ENCODE measurements around the gene BMAL1.

Gene BMAL1

GRCh38 chr11:13260963-13261588, 16.5 kb upstream of the BMAL1 start:
- H3K4me3 ChIP-seq (ENCODE audit: low read depth in 1 of 2, low read length in 2 of 2), result no peak overlapping the region
- no peak overlapping the region for H3K9ac ChIP-seq (ENCODE audit: low read depth, low read length)
- no peaks in the 10 kb centered on the region; the same call in 1 of the 2 replicates for H4K20me1 ChIP-seq (ENCODE audit: insufficient read depth, low read length)
- peaks cover 15% of the 10 kb centered on the region for H3K4me1 ChIP-seq (ENCODE audit: insufficient read depth, low read length)
- no peak overlapping the region for H3K27ac ChIP-seq (ENCODE audit: low read length)
- ATAC-seq (ENCODE audit: insufficient read depth, low read depth), result no peak
- no peaks in the 10 kb centered on the region for H3K9me3 ChIP-seq (ENCODE audit: insufficient read depth, low read length, severe bottlenecking)
- no peak overlapping the region for H2AFZ ChIP-seq (ENCODE audit: low read depth, low read length)
- no peaks in the 10 kb centered on the region for H3K36me3 ChIP-seq (ENCODE audit: insufficient read depth, low read length)
- TF ChIP-seq EZH2 (IDR thresholded peaks at IDR 0.05; ENCODE audit: borderline replicate concordance, low read depth, low read length, severe bottlenecking), result no peak
- TF ChIP-seq CTCF (IDR thresholded peaks at IDR 0.05; ENCODE audit: borderline replicate concordance, extremely low read depth, low read length, poor library complexity, severe bottlenecking), result no peak
- no peak for DNase-seq
- no peak overlapping the region for H3K4me2 ChIP-seq (ENCODE audit: insufficient read depth, low read length)
- peaks cover 35% of the 10 kb centered on the region for H3K27me3 ChIP-seq (ENCODE audit: insufficient read depth, low read length, poor library complexity)
- no peaks in the 10 kb centered on the region for H3K79me2 ChIP-seq (ENCODE audit: insufficient read depth, low read length)

- H3K4me1 ChIP-seq (ENCODE audit: insufficient read depth, low read length), result peaks cover 15% of the 10 kb centered on the region
- no peaks in the 10 kb centered on the region; the same call in 1 of the 2 replicates for H4K20me1 ChIP-seq (ENCODE audit: insufficient read depth, low read length)
- no peak overlapping the region for H2AFZ ChIP-seq (ENCODE audit: low read depth, low read length)
- no peaks in the 10 kb centered on the region for H3K36me3 ChIP-seq (ENCODE audit: insufficient read depth, low read length)
- DNase-seq (no peak), ATAC-seq (ENCODE audit: insufficient read depth, low read depth) (no peak)
- H3K9me3 ChIP-seq (ENCODE audit: insufficient read depth, low read length, severe bottlenecking), result no peaks in the 10 kb centered on the region
- H3K79me2 ChIP-seq (ENCODE audit: insufficient read depth, low read length), result no peaks in the 10 kb centered on the region
- H3K27me3 ChIP-seq (ENCODE audit: insufficient read depth, low read length, poor library complexity), result peaks cover 35% of the 10 kb centered on the region
- H3K4me3 ChIP-seq (ENCODE audit: low read depth in 1 of 2, low read length in 2 of 2), result no peak overlapping the region
- no peak overlapping the region for H3K9ac ChIP-seq (ENCODE audit: low read depth, low read length)
- no peak overlapping the region for H3K4me2 ChIP-seq (ENCODE audit: insufficient read depth, low read length)
- TF ChIP-seq EZH2 (IDR thresholded peaks at IDR 0.05; ENCODE audit: borderline replicate concordance, low read depth, low read length, severe bottlenecking) (no peak), CTCF (IDR thresholded peaks at IDR 0.05; ENCODE audit: borderline replicate concordance, extremely low read depth, low read length, poor library complexity, severe bottlenecking) (no peak)
- H3K27ac ChIP-seq (ENCODE audit: low read length), result no peak overlapping the region
Measured at GRCh38 chr11:13261591-13262061, 16.0 kb upstream of the BMAL1 start.

GRCh38 chr11:13262096-13262495, 15.5 kb upstream of the BMAL1 start:
- no peaks in the 10 kb centered on the region for H3K36me3 ChIP-seq (ENCODE audit: insufficient read depth, low read length)
- H3K4me2 ChIP-seq (ENCODE audit: insufficient read depth, low read length), result no peak overlapping the region
- H3K27ac ChIP-seq (ENCODE audit: low read length), result no peak overlapping the region
- no peak for TF ChIP-seq EZH2 (IDR thresholded peaks at IDR 0.05; ENCODE audit: borderline replicate concordance, low read depth, low read length, severe bottlenecking)
- TF ChIP-seq CTCF (IDR thresholded peaks at IDR 0.05; ENCODE audit: borderline replicate concordance, extremely low read depth, low read length, poor library complexity, severe bottlenecking), result no peak
- no peak overlapping the region for H3K9ac ChIP-seq (ENCODE audit: low read depth, low read length)
- no peaks in the 10 kb centered on the region for H3K9me3 ChIP-seq (ENCODE audit: insufficient read depth, low read length, severe bottlenecking)
- peaks cover 15% of the 10 kb centered on the region for H3K4me1 ChIP-seq (ENCODE audit: insufficient read depth, low read length)
- no peak for DNase-seq
- H2AFZ ChIP-seq (ENCODE audit: low read depth, low read length), result no peak overlapping the region
- peaks cover 33% of the 10 kb centered on the region for H3K27me3 ChIP-seq (ENCODE audit: insufficient read depth, low read length, poor library complexity)
- H4K20me1 ChIP-seq (ENCODE audit: insufficient read depth, low read length), result no peaks in the 10 kb centered on the region; the same call in 1 of the 2 replicates
- no peaks in the 10 kb centered on the region for H3K79me2 ChIP-seq (ENCODE audit: insufficient read depth, low read length)
- H3K4me3 ChIP-seq (ENCODE audit: low read depth in 1 of 2, low read length in 2 of 2), result no peak overlapping the region
- ATAC-seq (ENCODE audit: insufficient read depth, low read depth), result no peak

Measured in DND-41 (cell line).